GM19240 (cell line): ENCODE results near the gene ZC3H18.

Experiments
- DNase-seq: peaks from one replicate; pipeline ENCODE4 v3.0.0; 2011; ENCODE audit warnings: low spot score; ENCODE audit not compliant: insufficient read length

The ZC3H18 gene

DNA sequence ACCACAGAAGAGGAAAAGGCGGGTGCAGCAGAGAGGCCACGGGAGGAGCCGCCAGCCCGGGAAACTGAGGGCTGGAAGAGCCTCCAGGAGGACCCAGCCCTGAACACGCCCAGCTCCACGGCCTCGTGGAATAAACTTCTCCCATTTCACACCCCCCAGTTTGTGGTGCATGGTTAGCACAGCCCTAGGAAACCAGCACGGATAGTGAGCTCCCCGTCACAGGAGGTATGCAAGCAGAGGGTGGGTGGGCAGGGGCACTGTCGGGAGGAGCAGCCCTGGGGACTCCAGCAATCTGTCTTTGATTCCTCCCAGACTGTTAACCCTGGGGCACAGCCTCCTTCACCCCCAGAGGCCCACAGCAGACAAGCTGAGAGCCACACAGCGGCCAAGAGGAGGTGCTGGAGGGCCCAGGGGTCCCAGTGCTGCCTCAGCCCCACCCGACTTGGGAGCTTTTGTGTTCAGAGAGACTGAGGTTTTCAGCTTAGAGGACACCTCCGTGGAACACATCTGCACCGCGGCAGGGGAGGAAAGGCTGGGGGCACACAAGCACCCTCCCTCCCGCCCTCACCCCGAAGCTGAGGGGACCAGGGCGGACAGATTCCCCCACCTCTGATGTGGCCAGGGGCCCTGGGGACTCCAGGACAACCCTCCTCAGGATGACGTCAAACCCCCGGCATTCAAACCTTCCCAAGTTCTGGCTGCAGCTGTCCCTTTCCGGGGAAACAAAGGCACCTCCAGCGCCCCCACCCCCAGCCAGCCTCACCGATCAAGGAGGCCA, 66.5 kb downstream of the ZC3H18 start:
- no peak for DNase-seq

DNA sequence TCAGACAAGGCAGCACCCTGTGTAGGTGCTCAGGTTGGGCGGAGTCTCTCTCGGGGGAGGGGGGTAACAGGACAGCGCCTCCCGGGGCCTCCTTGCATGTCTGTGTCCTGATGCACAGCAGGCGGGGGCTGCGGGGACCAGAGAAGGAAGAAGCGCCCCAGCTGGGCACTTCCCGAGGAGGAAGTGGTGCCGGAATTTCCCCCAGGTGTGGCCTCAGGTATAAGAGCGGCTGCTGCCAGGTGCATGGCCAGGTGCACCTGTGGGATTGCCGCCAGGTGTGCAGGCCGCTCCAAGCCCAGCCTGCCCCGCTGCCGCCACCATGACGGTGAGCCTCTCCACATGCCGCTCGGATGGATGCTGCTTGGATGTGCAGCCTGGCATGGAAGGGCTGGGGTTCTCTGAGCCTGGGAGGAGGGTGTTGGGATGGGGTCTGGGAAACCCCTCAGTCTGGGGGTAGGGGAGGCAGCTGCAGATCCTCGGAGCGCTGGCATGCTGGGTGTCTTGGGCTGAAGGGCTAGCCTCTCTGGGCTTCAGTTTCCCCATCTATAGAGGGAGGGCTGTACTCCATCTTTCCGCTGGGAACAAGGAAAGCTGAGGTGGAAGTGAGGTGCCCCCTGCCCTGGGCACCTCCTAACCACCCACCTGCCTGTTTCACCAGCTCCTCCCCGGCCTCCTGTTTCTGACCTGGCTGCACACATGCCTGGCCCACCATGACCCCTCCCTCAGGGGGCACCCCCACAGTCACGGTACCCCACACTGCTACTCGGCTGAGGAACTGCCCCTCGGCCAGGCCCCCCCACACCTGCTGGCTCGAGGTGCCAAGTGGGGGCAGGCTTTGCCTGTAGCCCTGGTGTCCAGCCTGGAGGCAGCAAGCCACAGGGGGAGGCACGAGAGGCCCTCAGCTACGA, 68.4 kb downstream of the ZC3H18 start, which contains the start of gene IL17C:
Gene IL17C, plus strand, starts transcription at position 250 of the 908 bp plus-strand sequence. Its CDS starts 70 bp downstream, at position 320.
- DNase-seq: no peak

DNA sequence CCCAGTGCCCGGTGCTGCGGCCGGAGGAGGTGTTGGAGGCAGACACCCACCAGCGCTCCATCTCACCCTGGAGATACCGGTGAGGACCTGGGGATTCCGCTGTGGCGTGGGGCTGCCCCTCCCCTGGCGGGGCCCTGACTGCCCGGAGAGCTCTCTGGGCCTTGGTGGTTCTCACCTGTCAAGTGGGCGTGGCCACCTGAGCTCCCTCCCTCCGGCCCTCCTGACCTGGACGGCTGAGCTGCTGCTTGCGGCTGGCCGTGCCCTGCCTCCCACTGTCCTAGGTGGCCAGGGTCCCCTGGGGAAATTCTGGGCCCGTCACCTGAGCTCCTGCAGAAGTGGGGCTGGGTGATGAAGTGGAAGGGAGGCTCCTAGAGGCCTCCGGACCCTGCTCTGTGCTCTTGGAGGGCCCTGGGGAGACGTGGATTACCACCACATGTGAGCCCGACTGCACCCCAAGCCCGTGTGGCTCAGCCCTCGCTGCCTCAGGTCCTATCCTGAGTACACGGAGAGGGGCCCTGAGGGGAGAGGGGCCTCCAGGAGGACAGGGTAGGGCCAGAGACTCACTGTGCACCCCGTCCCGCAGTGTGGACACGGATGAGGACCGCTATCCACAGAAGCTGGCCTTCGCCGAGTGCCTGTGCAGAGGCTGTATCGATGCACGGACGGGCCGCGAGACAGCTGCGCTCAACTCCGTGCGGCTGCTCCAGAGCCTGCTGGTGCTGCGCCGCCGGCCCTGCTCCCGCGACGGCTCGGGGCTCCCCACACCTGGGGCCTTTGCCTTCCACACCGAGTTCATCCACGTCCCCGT, 69.2 kb downstream of the ZC3H18 start:
- no peak for DNase-seq

DNA sequence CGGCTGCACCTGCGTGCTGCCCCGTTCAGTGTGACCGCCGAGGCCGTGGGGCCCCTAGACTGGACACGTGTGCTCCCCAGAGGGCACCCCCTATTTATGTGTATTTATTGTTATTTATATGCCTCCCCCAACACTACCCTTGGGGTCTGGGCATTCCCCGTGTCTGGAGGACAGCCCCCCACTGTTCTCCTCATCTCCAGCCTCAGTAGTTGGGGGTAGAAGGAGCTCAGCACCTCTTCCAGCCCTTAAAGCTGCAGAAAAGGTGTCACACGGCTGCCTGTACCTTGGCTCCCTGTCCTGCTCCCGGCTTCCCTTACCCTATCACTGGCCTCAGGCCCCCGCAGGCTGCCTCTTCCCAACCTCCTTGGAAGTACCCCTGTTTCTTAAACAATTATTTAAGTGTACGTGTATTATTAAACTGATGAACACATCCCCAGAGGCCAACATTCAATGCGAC, 69.9 kb downstream of the ZC3H18 start:
- no peak for DNase-seq

DNA sequence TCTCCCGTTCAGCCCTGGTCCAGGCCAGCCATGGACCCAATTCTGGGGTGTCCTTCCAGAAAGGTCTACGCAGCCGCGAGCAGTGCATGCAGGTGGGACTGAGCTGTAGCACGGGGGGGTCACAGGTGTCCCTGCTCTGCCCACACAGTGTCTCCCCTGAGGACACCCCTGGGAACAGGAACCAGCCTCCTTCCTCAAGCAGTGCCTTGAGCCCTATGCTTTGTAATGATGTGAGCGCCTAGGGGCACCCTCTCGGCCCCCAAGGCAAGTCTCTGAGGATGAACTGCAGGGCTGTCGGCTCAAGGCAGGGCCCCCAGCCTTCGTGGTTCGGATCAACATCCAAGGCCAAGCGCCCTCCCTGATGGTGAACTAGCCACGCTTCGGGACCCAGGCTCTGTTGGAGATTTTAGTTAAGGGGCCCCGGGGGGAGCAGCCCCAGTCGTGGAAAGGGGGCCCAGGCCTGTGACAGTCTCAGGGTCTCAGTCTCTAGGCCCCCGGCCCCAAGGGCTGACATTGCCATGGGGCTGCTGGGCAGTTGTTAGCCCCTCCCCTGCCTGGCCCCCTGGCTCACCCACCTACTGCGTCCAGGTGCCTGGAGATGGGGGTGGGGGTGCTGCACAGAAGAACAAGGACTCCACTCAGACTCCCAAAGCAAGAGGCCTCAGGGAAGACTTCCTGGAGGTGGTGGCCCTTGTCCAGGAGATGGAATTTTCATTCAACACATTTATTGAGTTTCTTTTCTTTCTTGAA, 70.5 kb downstream of the ZC3H18 start:
- no peak for DNase-seq

DNA sequence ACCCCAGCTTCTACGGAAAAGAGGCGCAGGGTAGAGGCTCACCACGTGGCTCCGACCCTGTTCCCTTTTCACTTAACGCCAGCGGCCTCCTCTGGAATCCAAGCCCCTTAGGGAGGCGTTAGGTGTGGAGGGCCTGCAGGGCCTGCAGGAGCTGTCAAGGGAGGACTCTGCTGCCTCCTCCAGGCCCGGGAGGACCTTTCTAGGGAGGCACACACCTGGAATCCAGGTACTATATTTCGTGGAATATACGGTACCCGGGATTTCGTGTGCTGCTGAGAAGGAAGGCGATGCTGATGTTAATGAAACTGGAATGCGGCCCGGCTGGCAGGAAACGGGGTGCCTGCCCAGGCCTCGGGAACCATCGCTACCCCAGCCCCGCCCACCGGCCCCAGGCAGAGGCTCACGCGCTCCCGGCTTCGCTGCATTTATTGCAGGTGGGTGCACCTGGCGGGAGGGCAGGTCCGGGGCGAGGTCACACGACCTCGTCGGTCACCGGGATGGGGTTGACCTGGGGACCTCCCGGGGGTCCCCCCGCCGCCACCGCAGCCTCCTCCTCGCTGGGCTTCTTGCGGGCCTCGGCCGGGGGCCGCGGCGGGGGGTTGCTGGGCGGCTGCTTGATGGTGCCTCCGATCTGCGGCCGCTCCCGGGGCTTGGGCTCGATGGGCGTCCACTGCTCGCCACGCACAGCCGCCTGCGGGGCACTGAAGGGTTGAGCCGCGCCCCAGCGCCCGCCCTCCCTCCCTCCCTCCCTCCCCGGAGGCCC, 72.9 kb downstream of the ZC3H18 start:
- no peak for DNase-seq

DNA sequence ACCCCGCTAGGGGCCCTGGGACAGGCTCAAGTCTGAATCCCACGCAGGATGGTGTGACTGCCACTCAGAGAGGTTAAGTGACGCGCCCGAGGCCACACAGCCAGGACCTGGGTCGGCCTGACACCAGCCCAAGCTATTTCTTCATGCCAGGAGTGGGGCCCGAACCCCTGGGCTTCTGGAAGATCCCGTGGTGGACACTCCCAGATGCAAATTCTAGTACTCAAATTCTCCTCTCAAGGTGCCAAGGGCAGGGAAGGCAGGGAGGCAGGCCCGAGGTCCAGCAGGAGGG, 73.4 kb downstream of the ZC3H18 start:
- DNase-seq: no peak

DNA sequence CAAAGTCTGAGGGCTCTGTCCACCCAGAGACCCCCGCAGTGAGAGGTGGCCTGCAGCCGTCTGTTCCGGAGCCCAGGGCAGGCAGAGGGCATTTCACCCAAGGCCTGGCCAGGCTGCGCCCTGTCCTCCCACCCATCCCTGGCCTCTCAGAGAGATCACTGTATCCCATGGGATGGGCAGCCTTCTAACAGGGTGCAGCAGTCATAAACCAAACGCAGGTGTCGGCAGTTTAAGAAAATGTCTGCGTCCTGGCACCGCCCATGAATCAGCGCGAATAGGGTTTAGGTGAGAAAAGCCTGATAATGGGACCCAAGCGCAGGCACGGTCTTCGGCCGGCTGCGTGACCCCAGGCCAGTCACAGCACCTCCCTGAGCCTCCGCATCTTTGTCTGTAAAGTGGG, 75.3 kb downstream of the ZC3H18 start:
- DNase-seq: no peak

DNA sequence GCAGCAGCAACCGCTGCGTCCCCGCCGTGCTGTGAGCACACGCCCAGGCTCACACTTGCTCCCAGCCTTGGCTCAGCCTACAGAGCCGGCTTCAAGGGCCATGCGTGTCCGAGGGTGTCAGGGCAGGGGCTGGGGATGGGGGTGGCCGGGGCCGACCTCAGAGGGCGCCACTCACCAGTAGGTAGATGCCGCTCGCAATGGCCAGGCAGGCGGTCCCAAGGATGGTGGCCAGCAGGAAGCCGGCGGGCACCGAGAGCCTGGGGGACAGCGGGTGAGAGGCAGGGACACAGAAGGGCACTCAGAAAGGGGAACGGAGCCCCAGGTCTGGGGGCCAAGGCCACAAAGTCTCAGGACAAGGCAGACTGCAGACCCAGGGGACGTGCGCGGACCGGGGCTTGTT, 75.7 kb downstream of the ZC3H18 start:
- no peak for DNase-seq

DNA sequence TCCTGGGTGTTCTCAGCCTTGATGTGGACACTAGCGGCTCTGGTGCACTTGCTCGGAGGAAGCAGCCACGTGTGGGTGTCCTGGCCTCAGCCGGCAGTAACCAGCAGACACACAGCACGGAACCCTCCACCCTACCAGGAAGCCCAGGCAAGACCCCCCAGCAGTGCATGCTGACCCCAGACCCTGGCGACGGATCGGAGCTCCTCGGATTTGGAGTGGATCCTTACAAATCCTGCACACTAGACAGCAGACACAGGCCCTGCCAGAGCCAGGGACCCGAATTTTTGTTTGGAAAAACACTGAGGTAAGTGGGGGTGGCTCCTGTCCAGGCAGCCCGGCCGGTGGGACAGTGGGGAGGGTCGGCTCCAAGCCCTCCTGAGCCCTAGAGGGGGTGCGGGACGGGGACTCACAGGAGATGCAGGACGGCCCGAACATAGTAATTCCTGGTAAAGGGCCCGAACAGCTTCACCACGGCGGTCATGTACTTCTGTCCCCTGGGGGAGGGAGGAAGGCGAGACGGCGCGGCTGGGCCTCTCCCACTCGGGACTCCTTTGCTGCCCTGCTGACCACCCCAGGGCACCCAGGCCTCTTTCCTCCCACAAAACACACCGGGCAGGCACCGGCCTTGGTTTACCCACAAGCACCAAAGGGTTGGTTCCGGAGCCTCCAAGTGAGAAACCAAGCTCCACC, 76.3 kb downstream of the ZC3H18 start:
- no peak for DNase-seq

DNA sequence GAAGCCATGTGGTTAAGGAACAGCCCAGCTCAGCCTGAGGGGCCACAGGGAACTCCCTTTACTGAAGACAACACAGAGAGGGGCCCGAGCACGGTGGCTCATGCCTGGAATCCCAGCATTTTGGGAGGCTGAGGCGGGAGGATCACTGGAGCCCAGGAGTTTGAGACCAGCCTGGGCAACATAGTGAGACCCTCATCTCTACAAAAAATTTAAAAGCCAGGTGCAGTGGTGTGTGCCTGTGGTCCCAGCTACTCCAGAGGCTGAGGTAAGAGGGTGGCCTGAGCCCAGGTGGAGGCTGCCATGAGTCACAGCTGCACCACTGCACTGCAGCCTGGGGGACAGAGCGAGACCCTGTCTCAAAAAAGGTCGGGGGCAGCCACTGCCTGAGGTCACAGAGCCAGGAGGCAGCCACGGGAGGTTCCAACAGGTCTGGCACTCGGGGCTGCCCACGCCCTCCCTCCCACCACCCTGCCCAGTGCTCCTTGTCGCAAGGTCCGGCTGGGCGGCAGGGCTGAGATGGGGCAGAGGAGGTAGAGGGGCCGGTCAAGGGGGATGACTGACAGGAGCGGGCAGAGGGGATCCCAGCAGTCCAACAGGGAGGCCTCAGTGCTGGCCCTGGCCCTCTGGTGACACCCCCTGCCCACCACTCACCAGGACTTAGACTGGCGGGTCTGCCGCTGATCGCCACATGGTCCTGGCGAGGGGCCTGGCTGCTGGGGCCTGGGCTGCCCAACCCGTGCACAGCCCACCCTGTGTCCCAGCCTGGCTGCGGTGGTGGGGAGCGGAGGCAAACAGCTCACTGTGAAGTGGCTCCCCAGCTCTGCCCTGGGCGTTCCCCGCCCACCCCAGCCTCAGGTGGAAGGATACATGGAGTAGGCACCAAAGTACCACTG, 77.2 kb downstream of the ZC3H18 start:
- DNase-seq: no peak

DNA sequence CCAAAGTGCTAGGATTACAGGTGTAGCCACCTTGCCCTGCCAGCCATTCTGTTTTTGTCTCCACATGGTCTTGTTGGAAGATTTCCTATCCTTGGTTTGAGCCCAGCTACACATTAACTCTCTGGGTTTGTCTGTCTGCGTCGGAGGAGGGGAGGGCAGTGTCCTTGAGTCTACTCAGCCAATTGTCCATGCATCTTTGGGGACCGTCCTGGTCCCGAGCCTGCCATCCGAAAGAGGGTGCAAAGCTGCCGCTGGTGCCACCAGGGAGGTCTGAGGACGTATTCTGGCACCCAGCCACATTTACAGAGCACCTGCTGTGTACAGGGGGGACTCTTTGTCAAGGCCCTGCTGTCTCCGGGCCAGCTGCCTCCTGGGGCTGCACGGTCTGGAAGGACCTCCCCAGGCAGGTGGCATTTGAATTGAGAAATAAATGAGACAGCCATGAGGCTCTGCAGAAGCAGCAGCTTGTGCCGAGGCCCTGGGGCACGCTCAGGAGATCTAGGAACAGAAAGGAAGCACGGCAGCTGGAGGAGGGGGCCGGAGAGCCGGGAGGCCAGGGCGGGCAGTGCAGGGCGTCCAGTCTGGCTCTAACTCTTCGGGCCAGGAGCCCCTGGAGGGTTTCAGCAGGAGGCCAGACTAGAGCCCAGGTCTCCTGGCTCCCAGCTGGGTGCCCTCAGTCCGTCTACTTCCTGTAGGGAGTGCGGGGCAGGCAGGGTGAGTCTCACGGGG, 79.2 kb downstream of the ZC3H18 start:
- DNase-seq: no peak

DNA sequence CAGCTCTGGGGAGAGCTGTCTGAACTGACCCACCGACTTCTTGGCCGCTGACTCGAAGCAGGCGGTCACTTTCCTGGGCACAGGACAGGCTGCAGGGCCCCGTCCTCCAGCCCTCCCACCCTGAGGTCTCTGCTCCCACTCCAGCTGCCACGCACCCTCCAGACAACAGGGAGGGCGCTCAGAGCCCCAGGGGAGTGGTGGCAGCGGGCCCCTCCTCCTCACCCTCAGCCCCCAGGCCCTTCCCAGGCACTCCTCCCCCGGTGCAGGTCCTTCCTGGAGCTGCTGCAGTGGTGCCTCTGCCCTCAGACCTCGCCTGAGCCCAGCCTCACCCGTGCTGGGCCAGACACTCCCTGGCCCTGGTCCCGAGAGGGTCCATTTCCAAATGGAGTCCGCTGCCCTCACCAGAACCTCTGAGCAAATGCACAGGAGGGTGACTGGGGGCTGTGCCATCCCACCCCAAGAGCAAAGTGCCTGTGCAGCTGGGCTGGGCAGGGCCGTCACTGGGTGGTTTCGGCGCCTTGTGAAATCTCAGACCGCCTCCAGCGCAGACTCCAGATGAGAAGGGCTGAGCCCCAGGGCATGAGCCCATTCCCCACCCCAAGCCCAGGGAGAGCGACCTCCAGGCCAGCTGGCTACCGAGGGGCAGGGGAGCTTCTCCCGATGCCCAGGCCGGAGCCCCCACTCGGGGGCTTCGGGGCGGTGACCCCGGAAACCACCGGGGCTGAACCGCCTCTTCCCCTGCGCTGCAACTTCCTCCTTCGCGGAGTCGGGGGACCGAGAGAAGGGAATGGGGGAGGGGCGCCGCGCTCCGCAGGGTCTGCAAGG, 79.9 kb downstream of the ZC3H18 start:
- DNase-seq: no peak

DNA sequence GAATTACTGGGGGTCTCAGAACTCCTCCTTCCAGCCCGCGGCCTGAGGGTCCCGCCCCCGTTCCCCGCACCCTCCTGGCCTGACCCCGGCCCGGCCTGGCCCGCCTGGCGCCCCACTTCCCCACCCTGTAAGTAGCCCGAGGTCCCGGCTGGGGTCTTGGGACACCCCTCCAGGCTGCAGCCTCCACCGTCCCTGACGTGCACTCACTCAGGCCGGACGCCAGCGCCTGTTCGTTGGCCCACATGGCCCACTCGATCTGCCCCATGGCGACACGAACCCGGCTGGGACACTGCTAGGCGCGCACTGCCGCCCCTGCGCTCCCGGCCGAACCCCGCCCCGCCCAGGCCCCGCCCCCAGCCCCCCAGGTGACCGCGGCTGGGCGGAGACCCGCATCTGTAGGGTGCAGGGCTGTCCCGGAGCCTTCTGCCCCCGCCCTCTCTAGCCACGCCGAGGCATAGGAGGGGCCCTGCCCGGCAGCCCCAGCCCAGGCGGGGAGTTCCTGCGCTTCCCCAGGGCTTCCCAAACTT, 80.6 kb downstream of the ZC3H18 start, which contains the start of gene CYBA:
Gene CYBA, minus strand, starts transcription at position 305 of the 527 bp plus-strand sequence. Its CDS starts 40 bp downstream, at position 265.
- DNase-seq: peak; percentile 98

DNA sequence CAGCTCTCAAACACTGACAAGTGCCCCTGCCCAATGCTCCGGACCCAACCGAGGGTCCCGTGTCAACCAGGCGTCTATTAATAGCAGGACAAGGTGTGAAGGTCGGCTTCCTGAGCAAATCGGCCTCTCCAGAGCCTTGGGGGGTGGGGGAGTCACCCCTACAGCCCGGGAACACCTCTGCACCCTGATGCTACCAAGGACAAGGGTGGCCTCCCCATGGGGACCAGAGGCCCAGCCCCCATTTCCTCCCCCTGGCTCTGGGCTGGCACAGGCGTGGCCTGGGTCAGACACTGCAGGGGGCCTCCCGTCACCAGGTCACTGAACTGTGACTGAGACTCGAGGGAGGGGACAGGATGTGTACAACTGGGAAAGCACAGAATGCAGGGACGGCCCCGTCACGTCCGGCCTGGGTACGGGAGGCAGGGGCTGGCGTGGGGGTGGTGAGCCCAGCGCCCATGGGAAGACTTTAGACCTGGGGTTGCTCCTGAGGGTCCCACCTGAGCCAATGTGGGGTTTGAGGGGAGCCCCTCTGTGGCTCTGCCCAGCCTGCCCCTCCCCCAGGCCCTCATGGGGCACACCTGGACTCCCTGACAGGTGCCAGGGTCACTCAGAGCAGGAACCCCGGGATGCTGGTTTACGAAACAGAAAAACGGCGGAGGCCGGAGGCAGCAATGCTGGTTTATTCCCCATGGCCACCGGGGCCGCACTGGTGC, 81.2 kb downstream of the ZC3H18 start:
- DNase-seq: peak; percentile 98
